Activated naive CD4-positive, alpha-beta T cell treated with anti-CD3 and anti-CD28 coated beads, Interleukin-2, amount 50 U/mL, for 24 hours (primary cell): Measurements from ENCODE around the gene PET117.
"Not testable (repeated sequence)": the region's sequence is repeated elsewhere in the genome, so short reads cannot be mapped to it uniquely, and the experiment has no call there.

Source experiments
- H3K27ac Mint-ChIP-seq: one replicate; pipeline ENCODE4 v1.8.0; 2021; ENCODE audit warnings: mild to moderate bottlenecking, mixed read lengths
- H3K27me3 Mint-ChIP-seq: one replicate; pipeline ENCODE4 v1.8.0; 2021; ENCODE audit warnings: mixed read lengths
- H3K36me3 Mint-ChIP-seq: one replicate; pipeline ENCODE4 v1.8.0; 2021; ENCODE audit warnings: mixed read lengths
- H3K4me1 Mint-ChIP-seq: one replicate; pipeline ENCODE4 v1.8.0; 2021; ENCODE audit warnings: mixed read lengths
- H3K4me3 Mint-ChIP-seq: one replicate; pipeline ENCODE4 v1.8.0; 2021; ENCODE audit warnings: mild to moderate bottlenecking, mixed read lengths
- H3K9me3 Mint-ChIP-seq: one replicate; pipeline ENCODE4 v1.8.0; 2021; ENCODE audit warnings: mixed read lengths

The PET117 gene

DNA sequence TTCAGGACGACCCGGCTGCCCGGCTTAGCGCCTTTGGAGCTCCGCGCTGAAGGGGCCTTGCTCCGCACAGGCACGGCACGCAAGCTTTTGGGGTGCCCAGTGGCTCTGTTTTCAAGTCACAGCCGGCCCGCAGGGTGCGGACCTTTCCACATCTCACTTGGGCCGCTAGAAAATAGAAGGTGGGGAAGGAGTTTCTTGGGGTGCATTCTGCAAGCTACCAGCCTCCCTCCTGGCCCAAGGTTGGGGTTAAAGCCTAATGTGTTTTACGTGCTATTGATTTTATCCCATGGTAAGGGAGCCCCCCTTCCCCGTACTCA is 561 bp downstream of the PET117 start:
- Mint-ChIP-seq H3K27ac (peak overlapping the region; percentile 71), H3K4me1 (peaks cover 37% of the 10 kb centered on the region), H3K9me3 (no peaks in the 10 kb centered on the region), H3K36me3 (peaks cover 4% of the 10 kb centered on the region), H3K4me3 (peak overlapping the region; percentile 85), H3K27me3 (no peaks in the 10 kb centered on the region)

DNA sequence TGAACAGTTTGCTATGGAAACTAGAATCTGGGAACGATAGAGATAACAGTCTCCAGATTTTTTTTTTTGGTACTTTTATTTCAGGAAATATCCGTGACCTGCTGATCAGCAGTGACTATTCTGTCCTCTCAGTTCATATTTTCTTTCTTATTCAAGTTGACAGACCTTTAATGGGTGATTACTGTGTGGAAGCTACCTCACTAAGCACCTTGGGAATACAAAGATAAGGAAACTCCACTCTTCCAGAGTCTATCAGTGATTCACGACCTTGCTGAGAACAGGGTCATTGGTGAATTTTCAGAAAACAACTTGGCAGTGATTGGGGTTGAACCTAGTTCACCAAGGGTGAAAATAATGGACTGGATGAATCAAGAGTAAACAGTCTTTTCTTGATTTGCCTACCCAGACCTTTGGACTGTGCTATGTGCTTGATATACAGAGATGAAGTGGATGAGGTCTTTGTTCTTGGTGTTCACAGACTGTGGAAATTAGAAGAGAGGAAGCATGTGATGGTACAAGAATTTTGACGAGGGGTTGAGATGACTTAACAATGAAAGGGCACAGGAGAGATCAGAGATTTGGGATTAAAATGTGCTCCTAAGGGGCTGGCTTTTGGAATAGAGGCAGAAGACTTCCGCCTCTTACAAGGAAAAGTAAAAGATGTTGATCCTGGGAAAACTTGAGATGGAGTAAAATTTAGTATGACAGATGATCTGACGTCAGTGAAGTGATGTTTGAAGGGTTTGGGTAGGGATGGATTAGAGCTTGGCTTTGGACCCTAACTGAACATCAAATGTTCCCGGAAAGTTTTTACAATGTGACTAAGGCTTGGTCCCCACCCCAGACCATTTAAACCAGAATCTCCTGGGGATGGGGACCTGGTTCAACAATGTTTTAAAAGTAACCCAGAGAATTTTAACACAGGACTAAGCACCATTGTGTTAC is 1.2 kb downstream of the PET117 start:
- peak overlapping the region; percentile 85 for H3K4me3 Mint-ChIP-seq
- H3K27ac Mint-ChIP-seq = peak overlapping the region; percentile 71
- no peaks in the 10 kb centered on the region for H3K9me3 Mint-ChIP-seq
- H3K27me3 Mint-ChIP-seq = no peaks in the 10 kb centered on the region
- H3K4me1 Mint-ChIP-seq = peaks cover 37% of the 10 kb centered on the region
- peaks cover 6% of the 10 kb centered on the region for H3K36me3 Mint-ChIP-seq

DNA sequence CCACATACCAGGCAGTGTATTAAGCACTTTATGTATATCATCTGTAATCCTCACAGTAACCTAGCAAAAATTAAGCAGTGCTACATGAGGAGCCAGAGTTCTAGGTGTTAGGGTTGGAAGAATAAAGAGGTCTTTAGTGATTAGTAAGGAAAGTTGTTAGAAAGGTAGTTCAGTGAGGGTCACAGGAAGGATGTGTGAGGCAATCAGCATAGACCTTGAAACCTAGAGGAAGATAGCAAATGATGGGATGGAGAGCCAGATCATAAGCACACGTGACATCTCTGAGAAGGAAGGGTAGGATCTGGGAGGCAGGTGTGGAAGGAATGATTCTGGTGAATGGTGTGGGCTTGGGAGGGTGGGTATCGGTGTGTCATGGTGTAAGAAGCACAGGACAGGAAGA is 2.2 kb downstream of the PET117 start:
- Mint-ChIP-seq H3K4me1 (peaks cover 43% of the 10 kb centered on the region), H3K36me3 (peaks cover 6% of the 10 kb centered on the region), H3K27ac (peak overlapping the region; percentile 18), H3K27me3 (no peaks in the 10 kb centered on the region), H3K4me3 (peak overlapping the region; percentile 85), H3K9me3 (no peaks in the 10 kb centered on the region)

DNA sequence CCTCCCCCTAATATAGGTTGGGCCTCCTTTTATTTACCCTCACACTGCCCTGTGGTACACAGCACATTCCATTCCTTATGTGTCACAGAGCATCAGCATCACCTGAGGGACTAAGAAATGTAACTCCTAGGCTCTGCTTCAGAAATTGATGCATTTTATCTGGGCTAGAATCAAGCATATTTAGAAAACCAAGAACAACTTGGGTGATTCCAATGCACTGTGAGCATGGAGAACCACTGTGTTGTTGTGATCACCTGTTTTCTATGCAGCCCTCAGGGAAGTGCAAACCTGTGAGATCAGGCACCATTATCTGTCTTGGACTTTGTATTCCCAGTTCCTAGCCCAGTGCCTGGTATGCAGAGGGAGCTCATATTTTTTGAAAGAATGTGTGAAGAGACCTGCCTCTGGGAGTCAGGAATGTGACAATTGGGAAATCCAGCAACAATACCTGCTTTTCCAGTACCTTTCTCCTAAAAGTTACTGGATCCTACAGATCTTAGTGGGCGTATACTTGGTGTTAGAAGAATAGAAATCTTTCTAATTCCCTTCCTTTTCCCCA is 7.0 kb downstream of the PET117 start:
- no peaks in the 10 kb centered on the region for H3K27me3 Mint-ChIP-seq
- H3K36me3 Mint-ChIP-seq = peaks cover 13% of the 10 kb centered on the region
- no peak overlapping the region for H3K27ac Mint-ChIP-seq
- peaks cover 32% of the 10 kb centered on the region for H3K4me1 Mint-ChIP-seq
- H3K4me3 Mint-ChIP-seq = no peak overlapping the region
- no peaks in the 10 kb centered on the region for H3K9me3 Mint-ChIP-seq

DNA sequence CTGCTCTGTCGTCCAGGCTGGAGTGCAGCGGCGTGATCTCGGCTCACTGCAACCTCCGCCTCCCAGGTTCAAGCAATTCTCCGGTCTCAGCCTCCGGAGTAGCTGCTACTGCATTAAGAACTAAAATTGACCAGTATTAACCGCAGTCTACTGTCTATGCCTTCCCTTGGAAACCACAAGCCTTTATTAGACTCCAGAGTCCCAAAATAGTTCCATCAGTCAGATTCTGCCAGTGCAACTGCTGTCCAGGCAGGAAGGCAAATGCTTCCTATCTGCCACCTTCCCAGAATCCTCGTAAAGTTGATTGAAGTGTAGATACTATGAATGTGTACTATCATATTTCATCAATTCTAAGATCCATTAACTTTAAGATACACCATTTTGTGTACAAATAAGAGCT is 16.7 kb downstream of the PET117 start:
- peaks cover 4% of the 10 kb centered on the region for H3K4me1 Mint-ChIP-seq
- H3K9me3 Mint-ChIP-seq = no peaks in the 10 kb centered on the region
- H3K27ac Mint-ChIP-seq = no peak overlapping the region
- no peaks in the 10 kb centered on the region for H3K27me3 Mint-ChIP-seq
- H3K36me3 Mint-ChIP-seq = peaks cover 14% of the 10 kb centered on the region
- no peak overlapping the region for H3K4me3 Mint-ChIP-seq

DNA sequence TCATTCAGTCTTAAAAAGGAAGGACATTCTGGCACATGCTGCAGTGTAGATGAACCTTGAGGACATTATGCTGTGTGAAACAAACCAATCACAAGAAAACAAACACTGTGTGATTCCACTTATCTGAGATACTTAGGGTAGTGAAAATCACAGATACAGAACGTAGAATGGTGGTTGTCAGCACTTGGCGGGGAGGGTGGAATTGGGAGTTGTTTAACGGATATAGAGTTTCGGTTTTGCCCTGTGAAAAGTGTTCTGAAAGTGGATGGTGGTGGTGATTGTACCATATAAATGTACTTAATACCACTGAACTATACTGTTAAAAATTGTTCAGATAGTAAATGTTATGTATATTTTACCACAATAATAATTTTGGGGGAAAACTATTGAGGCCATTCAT is 18.4 kb downstream of the PET117 start:
- no peaks in the 10 kb centered on the region for H3K27me3 Mint-ChIP-seq
- H3K27ac Mint-ChIP-seq = no peak overlapping the region
- H3K36me3 Mint-ChIP-seq = peaks cover 11% of the 10 kb centered on the region

DNA sequence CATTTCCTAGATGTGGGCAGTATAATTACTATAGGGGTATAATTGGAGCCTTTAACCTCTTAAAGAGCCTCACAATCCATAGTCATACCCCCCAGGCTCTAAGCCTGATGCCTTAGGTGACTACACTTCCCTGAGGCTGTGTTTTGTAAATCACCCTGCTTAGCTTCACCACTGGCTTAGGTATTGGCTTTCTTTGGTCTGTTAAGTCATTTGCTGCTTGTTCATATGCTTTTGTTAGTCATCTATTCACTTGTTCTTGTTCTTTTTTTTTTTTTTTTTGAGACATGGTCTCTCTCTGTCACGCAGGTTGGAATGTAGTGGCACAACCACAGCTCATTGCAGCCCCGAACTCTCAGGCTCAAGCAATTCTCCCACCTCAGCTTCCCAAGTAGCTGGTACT is 26.7 kb downstream of the PET117 start:
- Mint-ChIP-seq H3K27ac (no peak overlapping the region), H3K36me3 (peaks cover 29% of the 10 kb centered on the region), H3K4me1 (peaks cover 63% of the 10 kb centered on the region), H3K27me3 (no peaks in the 10 kb centered on the region), H3K4me3 (no peak overlapping the region), H3K9me3 (no peaks in the 10 kb centered on the region)

More for the DNA sequence above, 18.4 kb downstream of the PET117 start:
- Mint-ChIP-seq H3K4me3 (no peak overlapping the region), H3K9me3 (no peaks in the 10 kb centered on the region), H3K4me1 (peaks cover 4% of the 10 kb centered on the region)

DNA sequence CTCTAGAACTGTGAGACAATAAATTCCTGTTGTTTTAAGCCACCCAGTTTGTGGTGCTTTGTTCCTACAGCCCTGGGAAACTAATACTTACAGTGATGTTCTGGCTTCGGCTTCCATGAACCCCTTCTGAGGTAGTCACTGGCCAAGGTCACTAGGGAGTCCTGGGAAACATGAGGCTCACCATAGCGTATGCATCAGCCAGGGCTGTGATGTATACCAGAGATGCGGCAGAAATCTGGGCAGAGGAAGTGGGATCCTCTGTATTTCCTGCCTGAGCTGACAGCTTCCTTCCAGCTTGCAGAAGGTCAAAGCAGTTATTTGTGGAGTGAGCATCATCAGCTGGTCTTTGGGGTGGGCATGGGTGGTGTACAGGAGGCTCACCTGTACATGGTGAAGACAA is 27.9 kb downstream of the PET117 start:
- peak overlapping the region; percentile 23 for H3K4me3 Mint-ChIP-seq
- no peak overlapping the region for H3K27ac Mint-ChIP-seq
- H3K36me3 Mint-ChIP-seq = peaks cover 27% of the 10 kb centered on the region
- no peaks in the 10 kb centered on the region for H3K9me3 Mint-ChIP-seq
- H3K4me1 Mint-ChIP-seq = peaks cover 69% of the 10 kb centered on the region
- no peaks in the 10 kb centered on the region for H3K27me3 Mint-ChIP-seq

DNA sequence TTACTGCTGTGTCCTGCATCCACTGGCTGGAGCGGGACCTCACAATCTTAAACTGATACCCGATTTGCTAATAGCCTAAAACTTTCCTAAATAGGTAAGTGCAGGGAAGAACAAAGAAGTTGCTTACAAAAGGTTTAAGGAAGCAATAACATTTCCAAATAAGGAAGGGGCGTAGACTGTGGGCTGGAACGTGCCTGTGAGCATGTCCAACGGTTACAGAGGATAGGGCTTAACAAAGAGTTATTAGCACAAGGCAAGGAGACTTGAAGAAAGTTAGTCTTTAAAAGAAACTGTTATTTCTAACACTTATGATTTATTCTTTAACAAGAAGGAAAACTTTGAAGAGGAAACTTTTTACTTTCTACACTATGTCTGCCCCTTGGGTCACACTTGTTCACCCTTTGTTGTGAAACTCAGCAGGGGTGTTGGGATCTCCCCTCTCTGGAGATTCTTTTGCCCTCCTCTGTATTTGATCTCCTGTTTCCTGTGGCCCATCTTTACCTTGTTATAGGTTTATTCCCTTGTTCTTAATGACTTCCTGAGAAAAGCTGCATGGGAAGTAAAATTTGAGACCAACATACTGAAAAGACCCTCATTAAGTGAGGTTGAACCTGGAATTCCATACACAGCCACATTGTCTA is 28.7 kb downstream of the PET117 start:
- Mint-ChIP-seq H3K27ac (no peak overlapping the region), H3K9me3 (no peaks in the 10 kb centered on the region), H3K4me3 (no peak overlapping the region), H3K27me3 (no peaks in the 10 kb centered on the region), H3K36me3 (peaks cover 32% of the 10 kb centered on the region), H3K4me1 (peaks cover 73% of the 10 kb centered on the region)

DNA sequence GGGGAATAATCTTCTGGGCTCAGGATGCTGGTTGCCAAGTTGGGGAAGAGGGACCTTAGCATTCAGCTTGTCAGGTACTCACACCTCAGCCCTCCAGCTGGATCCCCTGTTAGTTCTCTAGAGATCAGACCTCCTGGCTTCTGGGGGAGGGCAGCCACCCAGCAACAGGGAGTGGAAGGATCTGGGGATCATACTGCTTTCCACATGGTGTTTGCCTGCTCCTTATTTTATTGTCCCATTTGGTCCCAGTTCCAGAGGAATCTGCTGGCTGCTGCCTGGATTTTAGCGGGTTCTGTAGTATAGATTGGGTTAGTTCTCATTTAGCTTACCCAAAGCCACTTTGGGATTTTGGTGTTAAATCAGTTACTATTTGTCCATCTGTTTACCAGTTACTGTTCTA is 29.3 kb downstream of the PET117 start:
- Mint-ChIP-seq H3K4me1 (peaks cover 72% of the 10 kb centered on the region), H3K27ac (no peak overlapping the region), H3K27me3 (no peaks in the 10 kb centered on the region), H3K36me3 (peaks cover 31% of the 10 kb centered on the region), H3K9me3 (no peaks in the 10 kb centered on the region), H3K4me3 (no peak overlapping the region)

DNA sequence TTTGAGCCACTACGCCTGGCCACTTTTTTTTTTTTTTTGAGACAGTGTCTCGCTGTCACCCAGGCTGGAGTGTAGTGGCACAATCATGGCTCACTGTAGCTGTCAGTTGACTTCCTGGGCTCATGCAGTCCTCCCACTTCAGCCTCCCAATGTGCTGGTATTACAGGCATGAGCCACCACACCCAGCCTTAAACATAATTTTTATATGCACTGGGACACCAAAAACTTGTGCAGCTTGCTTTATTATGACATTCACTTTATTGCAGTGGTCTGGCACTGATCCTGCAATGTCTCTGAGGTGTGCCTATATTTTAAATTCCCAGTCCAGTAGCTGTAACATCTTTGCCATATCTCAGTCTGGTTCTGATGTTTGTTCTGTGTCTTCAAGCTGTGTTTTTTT is 34.7 kb downstream of the PET117 start:
- Mint-ChIP-seq H3K27ac (no peak overlapping the region), H3K9me3 (no peaks in the 10 kb centered on the region), H3K36me3 (peaks cover 33% of the 10 kb centered on the region), H3K4me1 (peaks cover 48% of the 10 kb centered on the region), H3K27me3 (no peaks in the 10 kb centered on the region), H3K4me3 (no peak overlapping the region)

DNA sequence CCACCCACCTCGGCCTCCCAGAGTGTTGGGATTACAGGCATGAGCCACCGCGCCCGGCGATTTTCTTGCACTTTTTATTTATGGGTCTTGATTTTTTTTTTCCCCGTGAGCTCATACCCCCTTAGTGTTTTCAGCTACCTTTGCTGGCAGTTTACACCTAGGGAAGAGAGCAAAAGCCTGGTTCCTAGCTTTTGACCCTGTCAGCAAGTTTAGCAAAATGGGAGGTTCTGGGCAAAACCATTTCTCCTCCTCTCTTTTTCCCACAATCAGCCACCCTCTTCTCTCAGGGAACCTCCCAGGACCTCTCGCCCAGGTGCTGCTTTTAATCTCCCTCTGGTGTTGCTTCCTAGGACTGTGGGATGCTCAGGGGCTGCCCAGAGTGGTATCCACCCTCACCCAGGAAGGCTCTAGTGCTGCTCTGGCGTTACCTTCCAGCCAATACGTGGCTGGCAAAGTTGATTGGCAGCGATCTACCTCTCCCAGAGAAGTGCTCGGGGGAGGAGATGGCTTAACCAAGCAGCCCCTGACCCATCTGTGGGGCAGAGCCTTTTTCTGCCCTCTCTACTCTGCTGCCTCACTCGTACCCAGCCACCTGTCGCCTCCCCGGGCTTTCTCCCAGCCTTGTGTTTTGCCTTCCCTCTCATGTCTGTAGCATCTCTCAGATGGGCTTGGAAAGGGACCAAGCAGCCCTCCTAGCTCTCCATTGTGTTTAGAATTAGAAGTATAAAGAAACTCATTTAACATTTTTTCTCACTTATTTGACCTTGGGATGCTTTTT is 37.4 kb downstream of the PET117 start:
- Mint-ChIP-seq H3K4me1 (peaks cover 22% of the 10 kb centered on the region), H3K27me3 (no peaks in the 10 kb centered on the region), H3K36me3 (peaks cover 39% of the 10 kb centered on the region), H3K9me3 (no peaks in the 10 kb centered on the region), H3K4me3 (no peak overlapping the region), H3K27ac (no peak overlapping the region)

DNA sequence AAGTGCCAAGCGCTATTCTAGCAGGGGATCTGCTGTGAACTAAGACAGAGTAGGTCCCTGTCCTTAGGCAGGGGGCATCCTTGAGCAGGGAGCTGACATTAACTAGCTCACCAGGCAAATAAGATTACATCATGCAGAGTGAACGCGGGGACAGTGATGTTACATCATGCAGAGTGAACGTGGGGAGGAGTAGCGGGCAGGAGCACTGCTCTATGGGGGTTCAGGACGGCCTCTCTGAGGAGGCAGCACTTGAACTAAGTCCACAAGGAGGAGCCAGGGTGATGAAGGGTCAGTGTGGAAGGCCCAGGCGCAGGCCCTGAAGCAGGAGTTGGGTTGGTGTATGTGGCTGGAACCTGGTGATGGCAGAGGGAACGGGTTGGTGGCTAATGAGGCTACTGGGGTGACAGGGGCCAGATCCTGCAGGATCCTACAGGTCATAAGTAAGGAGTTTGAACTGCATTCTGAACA is 38.7 kb downstream of the PET117 start:
- Mint-ChIP-seq H3K4me3 (no peak overlapping the region), H3K4me1 (peaks cover 19% of the 10 kb centered on the region), H3K9me3 (no peaks in the 10 kb centered on the region), H3K27ac (no peak overlapping the region), H3K27me3 (no peaks in the 10 kb centered on the region), H3K36me3 (peaks cover 42% of the 10 kb centered on the region)

DNA sequence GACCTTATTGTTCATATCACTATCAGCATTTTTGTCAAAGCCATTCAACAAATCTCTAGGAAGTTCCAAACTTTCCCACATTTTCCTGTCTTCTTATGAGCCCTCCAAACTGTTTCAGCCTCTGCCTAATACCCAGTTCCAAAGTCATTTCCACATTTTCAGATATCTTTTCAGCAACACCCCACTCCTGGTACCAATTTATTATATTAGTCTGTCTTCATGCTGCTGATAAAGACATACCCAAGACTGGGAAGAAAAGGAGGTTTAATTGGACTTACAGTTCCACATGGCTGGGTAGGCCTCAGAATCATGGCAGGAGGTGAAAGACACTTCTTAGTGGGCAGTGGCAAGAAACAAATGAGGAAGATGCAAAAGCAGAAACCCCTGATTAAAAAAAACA is 42.7 kb downstream of the PET117 start:
- H3K4me3 Mint-ChIP-seq, H3K27me3 Mint-ChIP-seq, H3K9me3 Mint-ChIP-seq, H3K4me1 Mint-ChIP-seq, H3K27ac Mint-ChIP-seq: not testable (repeated sequence)
- peaks cover 35% of the 10 kb centered on the region for H3K36me3 Mint-ChIP-seq

DNA sequence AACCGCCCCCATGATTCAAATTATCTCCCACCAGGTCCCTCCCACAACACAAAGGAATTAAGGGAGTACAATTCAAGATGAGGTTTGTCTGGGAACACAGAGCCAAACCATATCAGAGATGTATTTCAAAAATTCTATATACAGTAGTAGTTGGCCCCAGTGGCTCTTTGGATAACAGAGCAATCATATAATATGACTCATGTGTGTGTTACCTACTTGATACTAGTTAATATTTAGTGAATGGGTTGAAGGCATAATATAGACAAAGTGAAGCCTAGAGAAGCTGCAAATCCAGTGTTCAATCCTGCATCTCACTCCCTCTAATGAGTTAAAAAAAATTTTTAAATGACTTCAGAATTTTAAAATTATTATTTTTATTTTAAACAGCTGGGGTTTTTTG is 43.2 kb downstream of the PET117 start:
- Mint-ChIP-seq H3K27ac (no peak overlapping the region), H3K36me3 (peaks cover 35% of the 10 kb centered on the region), H3K27me3 (no peaks in the 10 kb centered on the region), H3K4me1 (no peaks in the 10 kb centered on the region), H3K9me3 (no peaks in the 10 kb centered on the region), H3K4me3 (no peak overlapping the region)
